A204.1 (cell line): ENCODE measurements around the gene PNO1.
"Not testable (repeated sequence)": the region's sequence is repeated elsewhere in the genome, so short reads cannot be mapped to it uniquely, and the experiment has no call there.

Source experiments
- FAIRE-seq: peaks from 2 replicates; lab custom pipeline; 2012; peaks lifted over from hg19 to GRCh38; lab: Jason Lieb, UNC

Gene PNO1

GRCh38 chr2:68157402-68158133, at the start of gene PNO1:
PNO1 (plus strand) TSS chr2:68157888; CDS start chr2:68157935, 47 bp downstream.
- FAIRE-seq, result peak; percentile 58

- no peak for FAIRE-seq
Measured at GRCh38 chr2:68108120-68108519, 49.6 kb upstream of the PNO1 start.

DNA sequence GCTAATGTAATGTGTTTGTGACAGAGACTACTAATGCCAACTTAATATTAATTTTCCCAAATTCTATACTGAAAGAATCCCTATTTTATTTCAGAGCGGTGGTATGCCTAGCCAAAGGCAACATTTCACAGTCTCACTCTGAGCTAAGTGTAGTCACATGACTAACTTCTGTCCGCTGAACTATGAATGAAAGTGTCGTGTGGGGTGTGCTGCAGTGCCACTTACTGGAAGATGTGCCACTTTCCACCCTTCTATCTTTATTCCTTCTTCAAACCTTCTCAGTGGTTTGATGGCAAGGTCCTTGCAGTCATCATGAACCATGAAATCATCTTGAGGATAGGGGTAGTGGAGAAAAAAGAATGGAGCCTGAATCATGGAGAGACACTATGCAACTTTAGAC, 47.6 kb upstream of the PNO1 start:
- no peak for FAIRE-seq

DNA sequence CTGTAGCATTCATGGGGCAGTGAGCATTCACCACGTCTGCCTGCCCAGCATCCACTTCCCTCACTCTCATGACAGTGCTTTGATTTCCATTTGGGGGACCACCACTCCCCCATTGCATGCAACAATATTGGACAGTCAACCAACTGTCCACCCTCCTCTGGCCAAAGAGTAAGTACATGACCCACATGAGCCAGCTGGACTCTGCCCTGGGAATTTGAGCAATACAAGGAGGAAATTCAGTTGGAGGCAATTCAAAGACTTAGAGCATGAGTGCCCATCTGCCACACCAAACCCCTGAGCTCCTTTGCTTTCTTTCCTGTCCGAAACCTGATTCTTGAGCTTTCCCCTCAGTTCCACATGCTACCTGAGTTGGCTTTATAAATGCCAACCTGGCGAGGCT, 41.7 kb upstream of the PNO1 start:
- FAIRE-seq, result no peak

- FAIRE-seq, result not testable (repeated sequence)
Measured at GRCh38 chr2:68117922-68118321, 39.8 kb upstream of the PNO1 start.

DNA sequence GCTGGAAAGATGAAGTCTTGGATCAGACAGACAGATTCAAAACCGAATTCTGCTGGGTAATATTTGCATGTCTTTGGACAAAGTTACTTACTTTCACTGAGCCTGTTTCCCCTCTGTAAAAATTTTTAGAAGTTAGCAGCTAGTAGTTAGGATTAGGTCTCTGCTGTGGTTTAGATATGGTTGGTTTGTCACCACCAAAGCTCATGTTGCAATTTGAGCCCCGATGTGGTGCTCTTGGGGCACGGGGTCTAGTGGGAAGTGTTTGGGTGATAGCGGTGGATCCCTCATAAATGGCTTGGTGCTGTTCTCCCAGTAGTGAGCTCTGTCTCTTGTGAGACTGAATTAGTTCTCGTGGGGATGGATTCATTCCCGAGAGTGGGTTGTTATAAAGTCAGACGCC, 38.9 kb upstream of the PNO1 start:
- no peak for FAIRE-seq

- FAIRE-seq, result no peak
Measured at GRCh38 chr2:68119504-68119903, 38.2 kb upstream of the PNO1 start.

DNA sequence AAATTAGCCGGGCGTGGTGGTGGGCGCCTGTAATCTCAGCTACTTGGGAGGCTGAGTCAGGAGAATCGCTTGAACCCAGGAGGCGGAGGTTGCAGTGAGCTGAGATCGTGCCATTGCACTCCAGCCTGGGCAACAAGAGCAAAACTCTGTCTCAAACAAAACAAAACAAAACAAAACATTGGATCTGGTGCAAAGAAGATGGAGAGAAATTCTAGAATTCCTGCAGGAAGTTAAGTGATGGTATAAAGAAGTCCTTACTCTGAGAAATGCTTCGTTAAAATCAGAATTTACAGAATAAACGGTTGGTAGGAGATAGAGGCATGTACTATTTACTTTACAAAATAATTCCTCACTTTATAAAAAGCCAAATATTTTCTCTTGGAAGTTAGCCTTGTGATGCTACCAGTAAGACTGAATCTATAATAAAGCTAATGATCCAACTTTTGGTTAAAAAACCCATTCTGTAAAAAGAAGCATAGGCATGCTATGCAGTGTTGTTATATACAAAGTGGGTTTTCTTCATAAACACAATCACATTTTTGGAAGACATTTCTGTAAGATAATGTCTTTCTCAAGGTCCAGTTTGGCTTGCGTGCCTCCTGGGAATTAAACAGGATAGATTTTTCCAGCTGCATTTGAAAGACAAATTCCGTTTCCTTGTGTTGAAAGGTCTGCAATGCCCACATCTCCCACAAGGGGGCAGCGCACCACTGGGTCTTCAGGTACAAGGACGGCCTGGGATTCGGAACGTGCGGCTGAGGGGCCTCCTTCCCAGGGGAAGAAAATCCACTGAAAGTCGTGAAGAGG, 35.6 kb upstream of the PNO1 start:
- FAIRE-seq, result peak; percentile 59

GRCh38 chr2:68122680-68122964, 35.1 kb upstream of the PNO1 start:
- FAIRE-seq, result no peak

GRCh38 chr2:68124321-68124720, 33.4 kb upstream of the PNO1 start:
- no peak for FAIRE-seq

DNA sequence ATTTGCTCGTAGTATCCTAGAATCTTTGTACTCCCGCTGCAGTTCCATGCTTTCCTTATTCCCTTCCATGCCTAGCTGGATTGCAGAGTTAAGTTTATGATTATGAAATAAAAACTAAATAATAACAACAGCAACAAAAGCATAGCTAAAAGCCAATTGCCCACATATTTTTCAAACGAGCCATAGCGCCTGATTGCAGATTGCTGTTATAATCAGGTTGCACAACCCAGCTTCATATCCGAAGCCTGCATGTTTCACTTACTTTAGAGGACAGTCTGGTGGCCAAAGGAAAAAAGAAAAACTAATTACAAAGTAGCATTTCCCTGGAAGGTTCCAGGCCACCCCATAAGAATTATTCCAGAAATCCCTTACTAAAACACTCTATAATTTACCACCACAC, 31.9 kb upstream of the PNO1 start:
- no peak for FAIRE-seq

DNA sequence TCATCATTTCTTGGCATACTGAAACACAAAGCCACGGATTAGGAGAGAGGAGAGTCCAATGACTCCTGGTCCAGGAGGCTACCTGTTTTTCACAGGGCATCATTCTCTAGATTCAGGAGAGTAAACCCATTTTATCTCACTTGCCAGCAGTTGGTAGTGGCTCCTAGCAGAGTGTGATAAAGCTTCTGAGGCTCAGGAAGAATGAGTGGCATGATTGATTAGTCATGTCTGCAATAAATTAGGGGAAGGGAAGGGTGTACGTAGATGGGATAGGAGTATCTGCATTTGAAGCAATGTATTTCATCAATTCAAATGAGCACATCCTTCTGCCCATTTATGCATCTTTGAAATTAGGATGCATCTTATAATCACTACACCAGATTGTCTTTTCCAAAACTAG, 31.1 kb upstream of the PNO1 start:
- FAIRE-seq, result no peak

DNA sequence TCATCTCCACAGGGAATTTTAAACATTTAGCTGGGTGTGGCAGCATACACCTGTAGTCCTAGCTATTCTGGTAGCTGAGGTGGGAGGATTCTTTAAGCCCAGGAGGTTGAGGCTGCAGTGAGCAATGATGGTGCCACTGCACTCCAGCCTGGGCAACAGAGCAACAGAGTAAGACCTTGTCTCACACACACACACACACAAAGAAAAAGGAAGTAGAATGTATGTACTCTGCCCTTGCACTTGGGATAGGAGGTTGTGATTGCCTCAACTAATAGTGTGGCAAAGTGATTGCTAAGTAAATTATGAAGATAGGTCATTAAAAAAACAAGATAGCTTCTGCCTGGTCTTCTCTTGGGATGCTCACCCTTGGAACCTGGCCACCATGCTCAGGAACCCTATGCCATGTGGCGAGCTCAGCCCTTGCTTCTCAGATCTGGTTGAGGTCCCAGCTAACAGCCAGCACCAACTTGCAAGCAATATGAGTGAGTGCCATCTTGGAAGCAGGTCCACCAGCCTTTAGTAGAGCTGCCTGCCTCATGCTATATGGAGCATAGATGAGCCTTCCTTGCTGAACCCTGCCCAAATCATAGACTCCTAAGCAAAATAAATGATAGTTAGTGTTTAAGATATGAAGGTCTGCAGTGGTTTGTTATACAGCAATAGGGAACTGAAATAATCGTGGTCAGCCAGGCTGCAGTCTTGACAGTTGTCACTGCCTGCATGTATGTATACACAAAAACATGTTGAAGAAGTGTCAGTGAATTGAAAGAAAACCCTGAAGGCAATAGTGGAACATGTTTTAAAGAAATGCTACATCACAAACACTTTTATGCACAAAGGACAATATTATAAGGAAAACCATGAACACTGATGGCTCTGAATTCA, 30.1 kb upstream of the PNO1 start:
- FAIRE-seq, result no peak

DNA sequence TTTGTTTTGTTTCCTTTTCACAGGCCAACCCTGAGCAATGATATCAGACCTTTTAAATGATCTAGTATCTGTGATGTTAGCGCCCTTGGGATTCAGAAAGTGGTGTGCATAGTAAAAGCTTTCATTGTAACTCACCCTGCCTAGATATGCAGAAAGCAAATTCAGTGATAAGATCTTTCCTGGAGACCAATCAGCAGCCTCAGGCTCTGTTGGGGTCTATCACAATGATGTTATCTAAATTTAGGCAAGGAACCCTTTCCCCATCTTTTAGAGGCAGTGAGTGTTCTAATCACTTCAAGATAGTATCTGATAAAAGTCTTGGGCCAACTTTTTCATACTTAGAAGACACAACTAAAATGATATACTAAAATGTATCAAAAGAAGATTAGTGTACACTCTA, 23.6 kb upstream of the PNO1 start:
- FAIRE-seq, result no peak

DNA sequence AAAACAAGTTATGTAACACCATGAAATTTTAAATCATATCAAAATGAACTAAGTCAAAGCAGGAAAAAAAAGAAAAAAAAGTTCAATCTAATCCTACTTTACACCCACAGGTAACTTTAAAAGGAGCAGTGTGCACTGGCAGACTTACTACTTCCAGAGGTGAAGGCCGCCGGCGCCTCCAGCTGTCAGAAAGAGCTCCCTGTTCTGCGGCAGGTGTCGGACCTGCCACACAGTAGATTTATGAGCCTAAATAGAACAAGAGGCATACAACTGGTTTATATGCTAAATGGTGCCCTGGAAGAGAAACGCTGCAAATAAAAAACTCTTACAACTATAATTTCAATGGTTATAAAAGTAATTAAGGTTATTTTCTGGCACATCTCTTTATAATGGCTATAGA, 23.1 kb upstream of the PNO1 start:
- no peak for FAIRE-seq

DNA sequence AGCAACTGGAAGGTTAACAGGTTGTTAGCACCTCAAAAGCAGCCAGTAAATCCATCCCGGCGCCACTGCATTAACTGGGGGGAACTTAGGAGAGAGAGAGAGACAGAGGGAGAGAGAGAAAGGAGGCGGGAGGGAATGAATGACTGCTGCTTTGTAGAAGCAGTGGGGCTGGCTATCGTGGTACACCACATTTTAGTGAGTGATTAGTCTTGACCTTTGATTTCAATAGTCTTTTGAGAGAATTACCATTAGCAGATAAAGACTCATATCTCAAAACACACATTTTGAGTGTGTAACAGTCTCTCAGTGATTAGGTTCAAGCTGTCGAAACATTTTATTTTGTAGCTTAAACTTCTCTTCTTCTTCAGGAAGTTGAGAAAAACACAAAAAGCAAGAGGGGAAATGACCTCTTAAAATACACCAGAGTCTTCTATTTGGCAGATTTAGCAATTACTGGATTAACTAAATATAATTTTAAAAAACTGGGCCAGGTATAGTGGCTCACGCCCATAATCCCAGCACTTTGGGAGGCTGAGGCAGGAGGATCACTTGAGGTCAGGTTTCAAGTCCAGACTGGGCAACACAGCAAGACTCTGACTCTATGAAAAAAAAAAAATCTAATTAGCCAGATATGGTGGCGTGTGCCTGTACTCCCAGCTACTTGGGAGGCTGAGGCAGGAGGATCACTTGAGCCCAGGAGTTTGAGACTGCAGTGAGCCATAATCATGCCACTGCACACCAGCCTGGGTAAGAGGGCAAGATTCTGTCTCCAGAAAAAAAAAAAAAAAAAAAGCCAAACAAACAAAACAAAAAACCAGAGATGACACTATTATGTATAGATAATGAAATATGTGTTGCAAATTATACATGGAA, 22.0 kb upstream of the PNO1 start:
- FAIRE-seq, result no peak

DNA sequence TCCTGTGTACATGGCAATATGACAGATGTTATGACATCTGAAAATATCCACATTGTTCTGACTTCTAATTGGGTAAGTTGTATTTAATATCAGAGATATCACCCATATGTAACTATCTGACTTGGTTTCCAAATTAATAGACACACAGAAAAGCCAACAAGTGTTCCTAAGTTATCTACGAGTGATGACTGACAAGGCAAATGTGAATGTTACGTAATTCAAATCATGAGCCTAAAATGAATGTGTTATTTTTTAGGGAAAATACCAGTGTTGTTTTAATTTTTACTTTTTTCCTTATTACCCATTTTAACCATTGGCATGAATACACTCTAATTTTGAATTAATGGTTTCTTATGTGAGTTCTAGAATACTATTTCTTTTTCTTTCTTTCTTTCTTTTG, 15.8 kb upstream of the PNO1 start:
- no peak for FAIRE-seq

DNA sequence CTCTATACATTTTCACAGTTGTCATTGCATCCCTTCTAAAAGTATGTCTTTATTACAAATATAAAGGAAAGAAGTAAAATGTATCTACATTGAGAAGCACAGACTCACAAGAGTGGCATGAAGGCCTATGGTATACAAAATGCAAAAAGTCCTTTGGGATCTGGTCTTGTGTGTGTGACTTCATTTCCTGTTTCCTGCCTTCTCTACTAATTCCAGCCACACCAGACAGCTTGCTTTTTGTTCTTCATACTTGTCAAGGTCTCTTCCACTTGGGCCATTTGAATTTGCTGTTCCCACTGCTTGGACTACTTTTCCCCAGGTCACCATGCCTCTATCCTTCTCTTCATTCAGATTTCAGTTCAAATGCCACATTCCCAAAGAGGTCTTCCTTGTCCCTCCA, 6.7 kb upstream of the PNO1 start:
- no peak for FAIRE-seq

- FAIRE-seq, result no peak
Measured at GRCh38 chr2:68152681-68153347, 4.9 kb upstream of the PNO1 start.

DNA sequence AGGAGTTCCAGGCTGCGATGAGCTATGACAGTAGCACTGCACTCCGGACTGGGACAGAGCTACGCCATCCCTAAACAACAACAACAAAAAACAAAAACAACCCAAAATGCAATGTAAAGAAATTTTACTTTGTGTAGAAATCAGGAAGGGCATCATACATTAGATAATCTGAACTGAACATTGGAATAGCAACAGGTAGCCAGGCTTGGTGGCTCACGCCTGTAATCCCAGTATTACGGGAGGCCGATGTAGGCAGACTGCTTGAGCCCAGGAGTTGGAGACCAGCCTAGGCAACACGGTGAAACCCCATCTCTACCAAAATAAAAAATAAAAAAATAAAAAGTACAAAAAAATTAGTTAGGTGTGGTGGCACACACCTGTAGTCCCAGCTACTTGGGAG, 2.1 kb upstream of the PNO1 start:
- no peak for FAIRE-seq

DNA sequence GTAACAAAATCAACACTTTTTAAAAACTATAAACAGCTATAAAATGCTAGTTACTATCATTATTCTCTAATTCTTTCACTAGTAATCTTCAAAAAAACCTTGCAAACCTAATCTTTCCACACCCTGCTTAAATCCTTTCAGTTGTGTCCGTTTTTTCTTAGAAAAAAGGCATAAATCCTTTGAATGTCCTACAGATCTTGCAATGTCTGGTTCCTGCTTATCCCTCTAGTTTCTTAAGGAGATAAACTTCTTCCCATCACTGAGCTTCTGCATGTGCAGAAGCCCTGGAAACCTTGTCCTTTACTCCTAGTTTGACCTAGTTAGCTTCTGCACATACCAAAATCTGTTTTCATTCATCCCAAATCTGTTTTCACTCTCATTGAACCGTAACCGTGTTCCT, 1.3 kb upstream of the PNO1 start:
- no peak for FAIRE-seq

DNA sequence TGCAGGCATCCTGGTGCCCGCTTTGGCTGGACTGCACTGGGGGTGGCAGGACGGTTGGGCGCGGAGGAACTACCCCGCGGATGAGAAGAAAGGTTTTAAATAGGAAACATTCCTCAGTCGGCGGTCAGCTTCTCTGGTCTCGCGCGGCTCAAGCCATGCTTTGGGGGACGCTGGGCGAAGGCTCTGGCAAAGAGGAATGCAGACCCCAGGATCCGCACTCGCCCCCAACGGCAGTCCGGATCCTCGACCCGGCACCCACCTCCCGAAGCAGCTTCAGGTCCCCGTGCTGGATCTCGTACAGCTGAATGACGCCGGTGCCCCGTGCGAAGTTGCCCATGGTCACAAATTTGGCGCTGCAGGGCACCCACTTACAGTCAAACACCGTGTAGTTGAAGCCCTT, 686 bp upstream of the PNO1 start:
- FAIRE-seq, result no peak
